Naive B cell (primary cell): Measurements from ENCODE around the gene USP47. TPM values are rescaled to one million over a fixed set of nuclear protein-coding genes. Genes with fewer than 3 reads are reported as not detected.
A peak's percentile ranks its signal among the peaks of the same experiment; 100 is the strongest.

Experiments used
- ATAC-seq, 2 donors: fragments of 150-1000 bp; cut with Tn5 transposase; 2 replicates each; pipeline ENCODE4 v1.10.0; 2021; ENCODE audit warnings: low read depth in 2 of 2, mild to moderate bottlenecking in 2 of 2, moderate library complexity in 2 of 2
- DNase-seq: peaks from one replicate; pipeline ENCODE4 v3.0.0; 2022
- H3K27ac Mint-ChIP-seq, 6 donors: one replicate each; pipeline ENCODE4 v1.8.0; 2020 to 2022; ENCODE audit warnings: mild to moderate bottlenecking in 6 of 6, mixed read lengths in 6 of 6, moderate library complexity in 5 of 6, inconsistent platforms in 2 of 6
- H3K27me3 Mint-ChIP-seq, 3 donors: one replicate each; pipeline ENCODE4 v1.8.0; 2021 to 2022; ENCODE audit warnings: mixed read lengths in 3 of 3, mild to moderate bottlenecking in 1 of 3
- H3K36me3 Mint-ChIP-seq, 2 donors: one replicate each; pipeline ENCODE4 v1.8.0; 2020 to 2022; ENCODE audit warnings: mixed read lengths in 2 of 2, inconsistent platforms in 1 of 2, mild to moderate bottlenecking in 1 of 2
- H3K4me1 Mint-ChIP-seq, 3 donors: one replicate each; pipeline ENCODE4 v1.8.0; 2020 to 2022; ENCODE audit warnings: mixed read lengths in 3 of 3, inconsistent platforms in 1 of 3, mild to moderate bottlenecking in 1 of 3, moderate library complexity in 1 of 3
- H3K4me3 Mint-ChIP-seq, 8 donors: one replicate each; pipeline ENCODE4 v1.8.0; 2020 to 2022; ENCODE audit warnings: mild to moderate bottlenecking in 8 of 8, mixed read lengths in 8 of 8, moderate library complexity in 8 of 8, inconsistent platforms in 2 of 8
- H3K9me3 Mint-ChIP-seq, 7 donors: one replicate each; pipeline ENCODE4 v1.8.0; 2020 to 2022; ENCODE audit warnings: mixed read lengths in 7 of 7, mild to moderate bottlenecking in 5 of 7, inconsistent platforms in 2 of 7, moderate library complexity in 1 of 7
- polyA plus RNA-seq, 6 donors: library from polyadenylated mRNA; unstranded; fragments of 300-500 nt; fragmentation: Illumina TruSeq; gene quantifications; one replicate each; pipeline ENCODE4 v1.2.3, GENCODE V29; 2021; ENCODE audit warnings: low read depth in 6 of 6

USP47 gene, protein sequence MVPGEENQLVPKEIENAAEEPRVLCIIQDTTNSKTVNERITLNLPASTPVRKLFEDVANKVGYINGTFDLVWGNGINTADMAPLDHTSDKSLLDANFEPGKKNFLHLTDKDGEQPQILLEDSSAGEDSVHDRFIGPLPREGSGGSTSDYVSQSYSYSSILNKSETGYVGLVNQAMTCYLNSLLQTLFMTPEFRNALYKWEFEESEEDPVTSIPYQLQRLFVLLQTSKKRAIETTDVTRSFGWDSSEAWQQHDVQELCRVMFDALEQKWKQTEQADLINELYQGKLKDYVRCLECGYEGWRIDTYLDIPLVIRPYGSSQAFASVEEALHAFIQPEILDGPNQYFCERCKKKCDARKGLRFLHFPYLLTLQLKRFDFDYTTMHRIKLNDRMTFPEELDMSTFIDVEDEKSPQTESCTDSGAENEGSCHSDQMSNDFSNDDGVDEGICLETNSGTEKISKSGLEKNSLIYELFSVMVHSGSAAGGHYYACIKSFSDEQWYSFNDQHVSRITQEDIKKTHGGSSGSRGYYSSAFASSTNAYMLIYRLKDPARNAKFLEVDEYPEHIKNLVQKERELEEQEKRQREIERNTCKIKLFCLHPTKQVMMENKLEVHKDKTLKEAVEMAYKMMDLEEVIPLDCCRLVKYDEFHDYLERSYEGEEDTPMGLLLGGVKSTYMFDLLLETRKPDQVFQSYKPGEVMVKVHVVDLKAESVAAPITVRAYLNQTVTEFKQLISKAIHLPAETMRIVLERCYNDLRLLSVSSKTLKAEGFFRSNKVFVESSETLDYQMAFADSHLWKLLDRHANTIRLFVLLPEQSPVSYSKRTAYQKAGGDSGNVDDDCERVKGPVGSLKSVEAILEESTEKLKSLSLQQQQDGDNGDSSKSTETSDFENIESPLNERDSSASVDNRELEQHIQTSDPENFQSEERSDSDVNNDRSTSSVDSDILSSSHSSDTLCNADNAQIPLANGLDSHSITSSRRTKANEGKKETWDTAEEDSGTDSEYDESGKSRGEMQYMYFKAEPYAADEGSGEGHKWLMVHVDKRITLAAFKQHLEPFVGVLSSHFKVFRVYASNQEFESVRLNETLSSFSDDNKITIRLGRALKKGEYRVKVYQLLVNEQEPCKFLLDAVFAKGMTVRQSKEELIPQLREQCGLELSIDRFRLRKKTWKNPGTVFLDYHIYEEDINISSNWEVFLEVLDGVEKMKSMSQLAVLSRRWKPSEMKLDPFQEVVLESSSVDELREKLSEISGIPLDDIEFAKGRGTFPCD (N-terminal part only)
- polyA plus RNA-seq, result 10 to 100 TPM; 28.5 to 51.7 (median 33.3) TPM

DNA sequence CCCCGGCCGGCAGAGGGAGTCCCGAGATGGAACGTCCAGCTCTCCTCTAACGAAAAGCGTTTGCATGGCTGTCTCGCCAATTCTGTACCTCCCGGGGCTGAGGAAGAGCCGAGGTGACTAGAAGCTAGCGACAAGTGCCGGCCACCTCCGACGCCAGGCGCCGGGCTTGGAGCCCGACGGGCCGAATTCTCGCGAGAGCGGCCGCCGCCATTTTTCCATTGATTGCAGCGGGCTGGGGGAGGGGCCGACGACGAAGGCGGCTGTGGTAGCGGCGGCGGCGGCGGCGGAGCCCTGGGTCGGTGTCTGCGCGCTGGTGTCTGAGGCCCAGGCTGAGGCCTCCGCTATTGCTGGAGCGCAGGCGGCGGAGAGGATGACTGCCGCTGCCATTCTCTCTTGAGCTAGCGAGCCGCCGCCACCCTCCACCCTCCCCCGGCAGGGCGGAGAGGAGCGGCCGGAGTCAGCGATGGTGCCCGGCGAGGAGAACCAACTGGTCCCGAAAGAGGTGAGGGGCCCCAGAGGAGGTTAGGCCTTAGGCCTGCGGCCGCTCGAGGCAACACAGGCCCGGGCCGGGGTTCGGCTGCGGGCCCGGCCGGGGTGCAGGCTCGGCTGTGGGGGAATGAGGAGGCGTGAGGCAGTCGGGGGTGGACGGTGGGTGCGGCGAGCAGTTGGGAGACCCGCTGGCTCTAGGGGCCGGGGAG, at the start of gene USP47:
Gene USP47 (plus strand): TSS at position 250 of the 698 bp plus-strand sequence. CDS start 214 bp downstream, at position 464.
- ATAC-seq, result peak; percentile 83 to 84
- H3K27me3 Mint-ChIP-seq, result peaks cover 8 to 15% (median 10%) of the 10 kb centered on the region in 3 donors
- peak; percentile 94 for DNase-seq
- H3K4me3 Mint-ChIP-seq, result no peak within 1 kb of the TSS
- peaks cover 3 to 18% (median 11%) of the 10 kb centered on the region in 3 donors for H3K4me1 Mint-ChIP-seq
- H3K9me3 Mint-ChIP-seq, result no peaks in the 10 kb centered on the region
- H3K27ac Mint-ChIP-seq, result no peak within 1 kb of the TSS
- H3K36me3 Mint-ChIP-seq, result no peaks in the 10 kb centered on the region

DNA sequence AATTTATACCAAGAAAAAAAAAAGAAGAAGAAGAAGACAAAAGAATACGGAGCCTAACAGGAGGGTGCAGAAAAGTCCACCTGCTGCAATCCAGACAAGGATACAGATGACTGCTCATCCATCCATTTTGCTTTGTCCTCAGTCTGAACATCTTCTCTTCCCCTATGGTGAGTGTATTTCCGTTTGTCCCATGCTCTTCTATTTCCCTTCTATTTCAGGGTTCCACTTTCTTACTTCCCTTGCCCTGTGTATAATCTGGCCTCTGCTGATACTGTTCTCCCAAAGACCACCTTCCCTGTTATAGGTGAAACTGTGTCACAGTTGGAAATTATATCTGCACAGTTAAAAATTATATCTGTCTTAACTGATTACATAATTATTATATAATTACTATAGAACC, 48.7 kb upstream of the USP47 start:
- H3K4me1 Mint-ChIP-seq, result no peaks in the 10 kb centered on the region
- no peak overlapping the region for H3K4me3 Mint-ChIP-seq
- H3K9me3 Mint-ChIP-seq, result no peaks in the 10 kb centered on the region
- no peak for DNase-seq
- H3K36me3 Mint-ChIP-seq, result no peaks in the 10 kb centered on the region
- H3K27me3 Mint-ChIP-seq, result peaks cover 14 to 38% (median 37%) of the 10 kb centered on the region in 3 donors
- no peak for ATAC-seq
- no peak overlapping the region for H3K27ac Mint-ChIP-seq

DNA sequence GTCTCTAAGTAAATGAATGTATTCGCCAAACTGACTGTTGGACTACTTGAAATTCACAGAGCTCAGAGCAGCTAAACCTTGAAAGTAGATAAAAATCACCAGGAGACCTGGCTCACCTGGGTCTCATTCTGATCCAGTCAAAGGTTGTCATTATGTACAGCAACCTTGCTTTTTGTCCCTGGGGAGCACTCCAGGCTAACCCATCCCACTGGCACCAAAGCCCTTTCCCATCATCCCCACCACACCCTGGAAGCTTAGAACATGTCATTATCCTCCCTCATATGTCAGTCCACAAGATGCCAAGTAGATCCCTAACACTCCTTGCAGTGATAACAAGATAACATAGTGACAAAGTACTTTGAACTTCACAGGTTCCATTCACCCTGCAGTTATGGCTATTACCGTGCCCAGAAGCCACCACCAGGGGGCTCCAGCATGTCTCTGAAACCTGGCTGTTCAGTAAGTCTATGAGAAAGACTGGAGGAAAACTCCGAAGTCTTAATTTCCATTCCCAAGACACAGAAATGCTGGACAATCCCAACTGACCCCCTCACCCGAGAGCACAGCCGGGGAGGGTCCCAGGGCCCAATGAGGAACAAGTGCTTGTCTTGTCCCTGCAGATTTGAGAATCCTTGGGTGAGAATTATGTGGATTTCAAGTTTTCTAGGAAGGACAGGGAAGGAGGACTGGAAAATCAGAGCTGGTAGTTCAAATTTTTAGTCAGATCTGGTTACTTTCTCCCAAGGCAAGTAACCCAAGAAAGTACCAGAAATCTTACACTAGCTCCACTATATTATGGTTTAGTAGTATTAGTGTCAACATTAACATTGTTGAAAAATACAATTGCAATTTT, 43.0 kb upstream of the USP47 start:
- no peak overlapping the region for H3K4me3 Mint-ChIP-seq

DNA sequence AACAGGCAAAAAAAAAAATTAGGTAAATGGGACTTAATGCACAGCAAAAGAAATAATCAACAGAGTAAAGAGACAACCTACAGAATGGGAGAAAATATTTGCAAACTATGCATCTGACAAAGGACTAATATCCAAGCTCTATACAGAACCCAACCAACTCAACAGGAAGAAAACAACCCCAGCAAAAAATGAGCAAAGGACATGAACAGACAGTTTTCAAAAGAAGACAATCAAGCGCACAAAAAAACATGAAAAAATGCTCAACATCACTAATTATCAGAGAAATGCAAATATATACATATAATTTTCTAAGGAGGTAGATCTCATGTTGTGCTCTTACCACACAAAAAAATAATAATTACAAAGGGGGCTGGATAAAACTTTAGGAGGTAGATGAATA, 36.5 kb upstream of the USP47 start:
- Mint-ChIP-seq H3K36me3 (no peaks in the 10 kb centered on the region), H3K4me3 (peak overlapping the region in 1 of 8 donors; percentile 28), H3K27me3 (peaks cover 22 to 36% (median 24%) of the 10 kb centered on the region in 3 donors), H3K9me3 (peaks cover 0 to 6% (median 0%) of the 10 kb centered on the region in 7 donors), H3K27ac (no peak overlapping the region), H3K4me1 (no peaks in the 10 kb centered on the region)
- ATAC-seq (no peak), DNase-seq (no peak)

More for the DNA sequence above, 43.0 kb upstream of the USP47 start:
- no peaks in the 10 kb centered on the region for H3K4me1 Mint-ChIP-seq
- H3K27me3 Mint-ChIP-seq, result peaks cover 21 to 39% (median 29%) of the 10 kb centered on the region in 3 donors
- ATAC-seq (peak; percentile 61 to 82), DNase-seq (peak; percentile 55)
- H3K36me3 Mint-ChIP-seq, result no peaks in the 10 kb centered on the region
- no peak overlapping the region for H3K27ac Mint-ChIP-seq
- H3K9me3 Mint-ChIP-seq, result no peaks in the 10 kb centered on the region

DNA sequence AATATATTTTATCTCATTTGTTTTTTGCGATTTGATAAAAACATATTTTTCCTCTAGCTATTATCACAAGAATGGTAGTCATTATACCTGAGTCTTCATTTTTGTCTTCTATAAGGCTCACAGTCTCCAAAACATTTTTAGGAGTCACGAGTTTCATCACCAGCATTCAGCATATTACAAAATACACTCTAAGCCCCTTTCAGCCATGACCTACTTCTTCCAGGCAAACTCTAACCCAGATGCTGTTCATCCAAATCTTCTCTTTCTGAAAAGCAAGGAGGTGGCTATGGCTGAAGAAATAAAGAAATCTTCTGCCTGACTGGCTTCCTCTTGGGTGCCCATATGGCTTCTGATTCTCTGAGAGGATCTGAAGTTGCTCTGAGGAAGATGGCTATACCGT, 35.7 kb upstream of the USP47 start:
- Mint-ChIP-seq H3K36me3 (no peaks in the 10 kb centered on the region), H3K4me3 (no peak overlapping the region), H3K27me3 (peaks cover 22 to 42% (median 29%) of the 10 kb centered on the region in 3 donors), H3K4me1 (no peaks in the 10 kb centered on the region), H3K27ac (no peak overlapping the region), H3K9me3 (peaks cover 0 to 6% (median 2%) of the 10 kb centered on the region in 7 donors)
- DNase-seq, result no peak
- no peak for ATAC-seq

DNA sequence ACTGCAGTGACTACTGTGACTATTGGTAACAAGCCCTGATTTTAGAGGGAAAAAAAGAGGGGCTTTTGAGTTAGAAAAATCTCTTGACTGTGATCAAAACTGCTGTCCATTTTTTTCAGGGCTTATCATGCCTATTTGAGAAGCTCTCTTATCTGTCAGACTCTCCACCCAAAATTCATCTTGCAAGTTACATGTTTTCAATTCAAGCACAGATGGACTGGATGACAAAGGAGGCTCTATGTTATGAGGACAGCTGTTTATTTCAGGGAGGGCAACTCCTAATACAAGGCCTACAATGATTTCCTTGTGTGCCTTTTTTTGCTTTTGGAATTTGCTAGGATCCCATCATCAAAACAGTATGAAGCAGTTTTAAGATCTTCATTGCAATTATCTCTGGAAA, 35.2 kb upstream of the USP47 start:
- Mint-ChIP-seq H3K4me1 (no peaks in the 10 kb centered on the region), H3K9me3 (peaks cover 0 to 6% (median 2%) of the 10 kb centered on the region in 7 donors), H3K4me3 (no peak overlapping the region), H3K36me3 (no peaks in the 10 kb centered on the region), H3K27me3 (peaks cover 22 to 42% (median 29%) of the 10 kb centered on the region in 3 donors), H3K27ac (no peak overlapping the region)
- no peak for ATAC-seq
- no peak for DNase-seq

DNA sequence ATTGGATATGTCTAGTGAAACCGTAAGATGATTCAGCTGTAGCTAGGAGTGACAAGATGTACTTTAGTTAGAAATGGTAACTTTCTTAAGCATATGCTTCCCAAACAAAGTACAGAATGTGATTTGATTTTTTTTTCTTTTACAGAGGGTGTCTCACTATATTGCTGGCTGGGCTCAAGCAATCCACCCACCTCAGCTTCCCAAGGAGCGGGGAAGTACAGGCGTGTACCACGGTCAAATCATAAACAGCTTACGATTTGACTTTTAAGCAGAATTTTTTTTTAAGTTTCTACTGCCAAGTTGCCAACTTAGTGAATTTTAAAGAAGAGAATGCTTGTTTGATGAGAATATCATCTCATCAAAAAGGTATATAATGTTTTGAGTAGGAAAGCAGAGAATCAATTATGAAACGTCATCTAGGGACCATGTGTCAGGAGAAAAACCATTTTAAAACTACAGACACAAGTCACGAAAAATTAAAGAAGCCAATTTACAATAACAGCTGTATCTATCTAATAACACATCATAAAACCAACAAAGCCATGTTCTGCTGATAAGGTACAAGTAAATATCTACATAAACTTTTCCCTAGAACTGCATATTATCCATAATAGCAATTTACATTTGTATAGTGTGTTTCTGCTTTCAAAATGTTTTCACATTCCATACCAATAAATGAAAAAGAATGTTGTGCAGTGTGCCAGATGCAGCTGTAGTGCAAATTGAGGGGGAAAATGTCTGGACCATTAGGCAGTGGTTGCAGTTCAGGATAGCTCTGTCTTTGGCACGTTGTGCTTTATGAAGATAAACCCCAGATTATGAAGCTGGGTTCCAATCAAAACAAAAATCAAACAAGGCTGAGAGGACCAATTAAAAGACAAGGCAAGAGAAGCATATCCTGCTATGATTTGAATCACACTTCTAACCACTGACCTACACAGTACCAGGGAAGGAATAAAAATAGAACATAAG, 33.7 kb upstream of the USP47 start:
- Mint-ChIP-seq H3K27ac (no peak overlapping the region), H3K4me1 (no peaks in the 10 kb centered on the region), H3K27me3 (peaks cover 23 to 51% (median 36%) of the 10 kb centered on the region in 3 donors), H3K9me3 (peaks cover 0 to 6% (median 2%) of the 10 kb centered on the region in 7 donors), H3K4me3 (no peak overlapping the region), H3K36me3 (no peaks in the 10 kb centered on the region)
- ATAC-seq (no peak), DNase-seq (no peak)

DNA sequence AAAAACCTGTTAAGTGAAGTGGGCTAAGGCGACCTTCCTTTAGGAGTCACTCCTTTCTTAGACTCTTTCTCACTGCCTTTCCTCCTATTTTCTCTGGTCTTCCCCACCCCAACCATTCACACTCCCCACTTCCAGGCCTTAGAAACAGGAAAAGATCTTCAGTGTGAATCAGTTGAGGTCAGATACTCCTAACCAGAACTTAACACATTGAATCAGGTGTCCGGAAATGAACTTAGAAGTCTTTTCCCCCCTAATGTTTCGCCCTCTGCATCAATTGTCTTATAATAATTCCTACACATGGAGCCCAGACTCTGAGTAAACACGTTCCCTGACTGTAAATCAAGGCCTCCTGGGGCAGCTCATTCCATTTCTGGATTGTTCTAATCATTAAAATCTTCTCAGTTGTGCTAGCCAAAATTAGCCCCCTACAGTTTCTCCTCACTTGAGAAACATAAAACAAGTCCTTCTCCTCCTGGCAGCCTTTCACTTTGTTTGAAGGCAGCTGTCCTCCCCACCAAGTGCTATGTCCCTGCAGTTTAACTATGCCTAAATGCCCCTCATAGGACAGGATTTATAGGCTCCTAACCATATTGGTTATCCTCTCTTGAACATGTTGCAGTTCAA, 32.7 kb upstream of the USP47 start:
- Mint-ChIP-seq H3K4me1 (no peaks in the 10 kb centered on the region), H3K9me3 (peaks cover 0 to 6% (median 2%) of the 10 kb centered on the region in 7 donors), H3K27ac (no peak overlapping the region), H3K36me3 (no peaks in the 10 kb centered on the region), H3K4me3 (no peak overlapping the region), H3K27me3 (peaks cover 20 to 51% (median 29%) of the 10 kb centered on the region in 3 donors)
- no peak for ATAC-seq
- no peak for DNase-seq

DNA sequence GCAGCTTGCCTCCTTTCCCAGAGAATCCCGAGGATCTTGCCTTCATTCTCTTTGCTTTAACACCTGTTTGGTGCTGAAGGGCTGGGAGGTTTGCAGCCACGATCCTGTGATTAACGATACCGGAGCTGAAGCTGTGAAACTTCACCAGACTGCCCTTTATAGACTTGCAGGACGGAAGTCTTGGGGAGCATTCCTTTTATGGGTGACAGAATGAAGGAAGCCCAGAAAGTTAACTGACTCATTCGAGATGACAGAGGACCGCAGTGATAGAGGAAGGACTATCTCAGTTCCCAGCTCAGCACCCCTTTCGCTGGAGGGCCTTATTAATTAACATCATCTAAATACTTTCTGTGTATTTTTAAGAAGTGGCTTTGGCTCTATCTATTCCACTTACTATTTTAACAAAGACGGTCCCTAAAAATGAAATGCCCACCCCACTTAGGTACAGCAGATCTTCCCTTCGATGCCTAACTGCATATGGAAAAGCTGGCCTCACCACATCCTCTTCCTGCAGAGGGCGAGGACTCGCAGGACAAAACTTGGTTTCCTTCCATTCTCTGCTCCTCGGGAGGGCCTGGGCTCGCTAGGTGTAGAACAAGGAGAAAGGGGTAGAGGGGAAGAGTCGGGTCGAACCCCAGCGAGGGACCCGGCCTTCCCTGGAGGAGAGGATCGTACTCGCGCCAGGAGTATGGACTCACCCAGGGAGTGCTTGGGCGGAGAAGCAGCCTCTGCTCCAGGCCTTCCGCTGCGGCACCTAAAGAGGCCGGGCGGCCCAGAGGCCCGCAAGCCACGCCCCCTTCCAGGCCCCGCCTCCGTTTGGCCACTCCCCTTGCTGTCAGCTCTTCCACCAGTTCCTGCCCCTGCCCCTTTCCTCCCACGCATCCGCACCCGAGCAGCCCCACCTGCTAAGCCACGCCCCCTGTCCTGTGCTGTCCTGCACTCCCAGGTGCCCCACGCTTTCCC, 30.7 kb upstream of the USP47 start:
- Mint-ChIP-seq H3K27me3 (peaks cover 19 to 43% (median 28%) of the 10 kb centered on the region in 3 donors), H3K4me3 (no peak overlapping the region), H3K36me3 (no peaks in the 10 kb centered on the region), H3K9me3 (peaks cover 0 to 2% (median 0%) of the 10 kb centered on the region in 7 donors), H3K4me1 (no peaks in the 10 kb centered on the region), H3K27ac (no peak overlapping the region)
- ATAC-seq (no peak), DNase-seq (no peak)
